DOHH2 (cell line): ENCODE results near the gene CFAP210.

ENCODE experiments used
- H3F3A ChIP-seq: fragments of 200-600 bp; sonication (generic), shearing (Covaris generic); 2 replicates; pipeline ENCODE4 v1.6.0; 2016; ENCODE audit warnings: antibody characterized with exemption, mild to moderate bottlenecking; ENCODE audit not compliant: control insufficient read depth, insufficient read depth
- H3K27ac ChIP-seq: fragments of 200-600 bp; sonication (generic); 2 replicates; pipeline ENCODE4 v1.5.1; 2014; ENCODE audit warnings: low read depth, mild to moderate bottlenecking, low read length, moderate library complexity
- H3K27me3 ChIP-seq: fragments of 200-600 bp; sonication (generic); 2 replicates; pipeline ENCODE4 v1.6.1; 2014; ENCODE audit warnings: mild to moderate bottlenecking, low read length, mixed read lengths; ENCODE audit not compliant: control insufficient read depth
- H3K36me3 ChIP-seq: fragments of 200-600 bp; sonication (generic); 2 replicates; pipeline ENCODE4 v1.6.1; 2014; ENCODE audit warnings: mild to moderate bottlenecking, low read length, moderate library complexity, mixed read lengths; ENCODE audit not compliant: control insufficient read depth
- H3K4me1 ChIP-seq: fragments of 200-600 bp; sonication (generic); 2 replicates; pipeline ENCODE4 v1.6.1; 2014; ENCODE audit warnings: mild to moderate bottlenecking, low read length, mixed read lengths; ENCODE audit not compliant: control insufficient read depth
- H3K4me2 ChIP-seq: fragments of 200-600 bp; sonication (generic); 2 replicates; pipeline ENCODE4 v1.6.0; 2014; ENCODE audit warnings: mild to moderate bottlenecking, low read length, moderate library complexity
- H3K4me3 ChIP-seq: fragments of 200-600 bp; sonication (generic); 2 replicates; pipeline ENCODE4 v1.5.1; 2014; ENCODE audit warnings: mild to moderate bottlenecking, low read length, mixed read lengths
- H3K79me2 ChIP-seq: fragments of 200-600 bp; sonication (generic); 2 replicates; pipeline ENCODE4 v1.6.1; 2014; ENCODE audit warnings: mild to moderate bottlenecking, low read length, mixed read lengths; ENCODE audit not compliant: control insufficient read depth
- H3K9me2 ChIP-seq: fragments of 200-600 bp; sonication (generic); replicated peaks from 2 replicates; pipeline ENCODE4 v1.6.1; 2014; ENCODE audit warnings: mild to moderate bottlenecking, low read length, mixed read lengths; ENCODE audit not compliant: control insufficient read depth
- H3K9me3 ChIP-seq: fragments of 200-600 bp; sonication (generic); 2 replicates; pipeline ENCODE4 v1.6.1; 2014; ENCODE audit warnings: antibody characterized with exemption, low read length, mixed read lengths; ENCODE audit not compliant: control insufficient read depth, insufficient read depth
- H4K20me1 ChIP-seq: fragments of 200-600 bp; sonication (generic); 2 replicates; pipeline ENCODE4 v1.6.0; 2014; ENCODE audit warnings: low read depth, mild to moderate bottlenecking, antibody characterized with exemption, low read length, moderate library complexity; ENCODE audit not compliant: control insufficient read depth, insufficient read depth
- EZH2phosphoT487 ChIP-seq: fragments of 200-600 bp; sonication (generic); IDR thresholded peaks from 2 replicates; pipeline ENCODE4 v1.6.1; 2017; ENCODE audit warnings: borderline replicate concordance, mild to moderate bottlenecking, antibody characterized with exemption, low read length, moderate library complexity, mixed read lengths
- TF ChIP-seq, protein P1 (sequence below): fragments of 200-600 bp; sonication (generic); IDR thresholded peaks from one replicate; pipeline ENCODE4 v1.5.1; 2014; ENCODE audit warnings: antibody characterized with exemption, mild to moderate bottlenecking, low read depth, low read length; ENCODE audit not compliant: poor library complexity, severe bottlenecking

Gene CFAP210

DNA sequence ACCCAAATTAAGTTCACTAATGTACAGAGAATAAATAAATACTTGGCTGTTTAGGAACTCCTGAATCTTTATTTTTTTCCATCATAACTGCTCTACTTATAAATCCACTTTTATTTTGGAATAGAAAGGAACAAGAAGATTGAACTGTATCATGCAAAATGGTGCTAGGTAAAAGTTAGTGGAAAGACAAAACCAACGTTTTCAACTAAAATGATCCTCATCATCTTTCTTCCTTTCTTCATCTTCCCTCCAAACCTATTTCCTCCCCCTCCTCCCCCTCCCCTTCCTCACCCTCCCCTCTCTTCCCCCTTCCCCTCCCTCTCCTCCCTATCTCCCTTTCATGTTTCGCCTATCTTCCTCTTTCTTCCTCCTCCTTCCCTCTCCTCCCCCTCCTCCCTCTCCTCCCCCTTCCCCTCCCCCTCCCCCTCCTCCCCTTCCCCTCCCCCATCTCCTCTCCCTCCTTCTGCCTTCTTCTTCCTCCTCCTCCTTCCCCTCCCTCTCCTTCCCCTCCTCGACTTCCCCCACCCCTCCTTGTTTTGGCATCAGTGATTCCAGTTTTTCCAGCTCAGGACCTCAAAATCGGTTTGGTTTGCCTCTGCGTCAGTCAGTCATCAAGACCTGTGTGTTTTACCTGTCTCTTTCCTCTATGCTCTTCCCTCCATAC is 44.5 kb upstream of the CFAP210 start:
- Histone ChIP-seq H3K27me3 (no peaks in the 10 kb centered on the region), H3K4me1 (peaks cover 33% of the 10 kb centered on the region), H3F3A (peaks cover 7% of the 10 kb centered on the region; the same call in 1 of the 2 replicates), H3K27ac (no peak overlapping the region), H4K20me1 (peaks cover 3% of the 10 kb centered on the region; the same call in 1 of the 2 replicates), H3K9me3 (no peaks in the 10 kb centered on the region), H3K79me2 (peaks cover 49% of the 10 kb centered on the region), H3K9me2 (no peaks in the 10 kb centered on the region), H3K4me3 (no peak overlapping the region), H3K4me2 (no peak overlapping the region), H3K36me3 (peaks cover 60% of the 10 kb centered on the region)
- TF ChIP-seq, protein P1, sequence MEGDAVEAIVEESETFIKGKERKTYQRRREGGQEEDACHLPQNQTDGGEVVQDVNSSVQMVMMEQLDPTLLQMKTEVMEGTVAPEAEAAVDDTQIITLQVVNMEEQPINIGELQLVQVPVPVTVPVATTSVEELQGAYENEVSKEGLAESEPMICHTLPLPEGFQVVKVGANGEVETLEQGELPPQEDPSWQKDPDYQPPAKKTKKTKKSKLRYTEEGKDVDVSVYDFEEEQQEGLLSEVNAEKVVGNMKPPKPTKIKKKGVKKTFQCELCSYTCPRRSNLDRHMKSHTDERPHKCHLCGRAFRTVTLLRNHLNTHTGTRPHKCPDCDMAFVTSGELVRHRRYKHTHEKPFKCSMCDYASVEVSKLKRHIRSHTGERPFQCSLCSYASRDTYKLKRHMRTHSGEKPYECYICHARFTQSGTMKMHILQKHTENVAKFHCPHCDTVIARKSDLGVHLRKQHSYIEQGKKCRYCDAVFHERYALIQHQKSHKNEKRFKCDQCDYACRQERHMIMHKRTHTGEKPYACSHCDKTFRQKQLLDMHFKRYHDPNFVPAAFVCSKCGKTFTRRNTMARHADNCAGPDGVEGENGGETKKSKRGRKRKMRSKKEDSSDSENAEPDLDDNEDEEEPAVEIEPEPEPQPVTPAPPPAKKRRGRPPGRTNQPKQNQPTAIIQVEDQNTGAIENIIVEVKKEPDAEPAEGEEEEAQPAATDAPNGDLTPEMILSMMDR = no peak
- no peak for TF ChIP-seq EZH2phosphoT487

DNA sequence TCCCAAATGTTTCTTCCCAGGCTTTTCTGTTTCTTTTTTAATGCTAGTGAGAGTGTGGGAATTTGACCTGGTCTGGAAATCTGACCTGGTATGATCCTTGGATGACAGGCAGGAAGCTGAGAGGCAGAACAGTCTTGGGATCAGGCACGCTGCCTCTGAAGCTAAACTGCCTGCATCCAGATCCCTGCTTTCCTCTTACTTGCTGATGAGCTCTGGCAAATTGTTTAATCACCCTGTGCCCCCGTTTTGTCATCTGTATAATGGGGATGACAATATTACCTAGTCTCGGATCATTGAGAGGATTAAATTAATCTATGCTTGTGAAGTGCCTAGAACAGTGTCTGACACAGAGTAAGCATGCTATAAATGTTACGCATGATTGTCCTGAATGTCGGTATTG is 42.7 kb upstream of the CFAP210 start:
- Histone ChIP-seq H4K20me1 (peaks cover 3% of the 10 kb centered on the region; the same call in 1 of the 2 replicates), H3K9me3 (no peaks in the 10 kb centered on the region), H3K4me1 (peaks cover 42% of the 10 kb centered on the region), H3K9me2 (no peaks in the 10 kb centered on the region), H3F3A (peaks cover 7% of the 10 kb centered on the region; the same call in 1 of the 2 replicates), H3K4me2 (peak overlapping the region; percentile 97), H3K36me3 (peaks cover 47% of the 10 kb centered on the region), H3K27ac (no peak overlapping the region), H3K27me3 (0 out of 2 replicates have a peak, but pooled peaks cover 6% of the 10 kb centered on the region), H3K79me2 (peaks cover 49% of the 10 kb centered on the region), H3K4me3 (peak overlapping the region; percentile 93; the same call in 1 of the 2 replicates)
- TF ChIP-seq, protein P1 = no peak
- no peak for TF ChIP-seq EZH2phosphoT487

DNA sequence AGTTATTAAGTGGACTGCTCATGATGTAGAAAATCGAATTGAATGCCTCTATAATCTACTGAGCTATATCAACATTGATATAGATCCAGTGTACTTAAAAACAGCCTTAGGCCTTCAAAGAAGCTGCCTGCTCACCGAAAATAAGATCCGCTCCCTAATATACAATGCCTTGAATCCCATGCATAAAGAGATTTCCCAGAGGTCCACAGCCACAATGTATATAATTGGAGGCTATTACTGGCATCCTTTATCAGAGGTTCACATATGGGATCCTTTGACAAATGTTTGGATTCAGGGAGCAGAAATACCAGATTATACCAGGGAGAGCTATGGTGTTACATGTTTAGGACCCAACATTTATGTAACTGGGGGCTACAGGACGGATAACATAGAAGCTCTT is 41.4 kb upstream of the CFAP210 start:
- Histone ChIP-seq H3K36me3 (peaks cover 37% of the 10 kb centered on the region), H3K9me2 (no peaks in the 10 kb centered on the region), H3F3A (peaks cover 10% of the 10 kb centered on the region), H3K4me3 (peak overlapping the region; percentile 93), H3K4me2 (peak overlapping the region; percentile 97), H3K4me1 (peaks cover 42% of the 10 kb centered on the region), H3K27ac (no peak overlapping the region), H3K27me3 (peaks cover 6% of the 10 kb centered on the region; the same call in 1 of the 2 replicates), H3K79me2 (peaks cover 49% of the 10 kb centered on the region), H3K9me3 (no peaks in the 10 kb centered on the region), H4K20me1 (peaks cover 3% of the 10 kb centered on the region; the same call in 1 of the 2 replicates)
- TF ChIP-seq, protein P1 = no peak
- TF ChIP-seq EZH2phosphoT487 = no peak
